ENCODE data around the gene TRIL.

The TRIL gene

DNA sequence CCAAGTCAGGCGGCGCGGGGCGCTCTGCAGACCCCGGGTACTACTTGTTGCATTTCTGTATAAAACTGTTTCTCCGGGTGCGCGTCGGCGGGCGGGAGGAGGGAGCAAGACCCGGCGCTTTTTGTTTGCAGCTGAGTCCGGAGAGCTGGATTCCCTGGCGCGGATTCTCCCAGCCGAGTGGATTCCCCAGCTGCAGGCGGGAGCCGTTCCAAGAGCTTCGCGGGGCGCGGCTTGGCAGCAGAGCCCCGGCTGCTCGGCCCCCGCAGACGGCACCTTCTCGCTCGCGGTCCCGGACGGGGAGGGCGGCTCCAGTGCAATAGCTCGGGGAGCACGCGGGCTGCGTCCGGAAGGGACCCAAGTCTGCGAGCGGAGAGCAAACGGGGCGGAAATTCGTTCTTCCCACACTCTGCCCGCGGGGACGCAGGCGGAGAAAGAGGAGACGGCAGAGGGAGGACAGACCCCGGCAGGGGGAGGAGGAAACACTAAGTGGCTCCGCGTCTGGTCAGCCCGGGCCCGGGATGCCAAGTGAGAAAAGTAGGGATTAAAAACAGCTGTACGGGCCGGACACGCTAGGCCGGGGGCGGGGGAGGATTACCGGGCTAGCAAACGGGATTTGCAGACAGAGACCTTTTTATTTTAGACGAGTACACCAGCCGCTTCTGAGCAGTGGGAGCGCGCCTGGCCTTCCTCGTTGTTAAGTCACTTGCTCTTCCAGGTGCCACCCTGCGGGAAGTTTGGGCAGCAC, at the start of gene TRIL:
Gene TRIL, minus strand, starts transcription at position 96 of the 745 bp plus-strand sequence. CDS start 284 bp downstream, outside the sequence.
- in situ Hi-C loops (cut with MboI; ENCODE audit: low sequenced_read_pairs), result no loop called here

GRCh38 chr7:29007127-29007526, 49.0 kb upstream of the TRIL start:
- in situ Hi-C loops (cut with MboI; ENCODE audit: low sequenced_read_pairs), result no loop called here

DNA sequence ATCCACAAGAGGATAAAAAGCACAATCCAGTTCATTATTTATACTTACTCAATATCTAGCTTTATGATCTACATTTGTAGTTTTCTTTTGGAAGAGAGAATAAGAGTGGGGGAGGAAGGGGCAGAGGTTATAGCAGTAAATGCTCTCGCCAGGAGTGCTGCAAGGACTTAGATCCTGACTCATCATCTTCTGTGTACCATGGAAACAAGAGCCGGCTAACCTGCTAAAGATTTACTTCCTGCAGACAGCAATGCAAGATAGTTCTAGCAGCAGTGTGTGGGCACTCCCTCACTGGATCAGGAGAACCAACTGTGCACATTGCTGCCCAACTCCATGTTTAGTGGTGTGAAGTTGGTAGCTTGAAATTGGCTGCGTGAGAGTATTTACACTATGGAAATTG, 47.7 kb upstream of the TRIL start:
- in situ Hi-C loops (cut with MboI; ENCODE audit: low sequenced_read_pairs), result no loop called here

DNA sequence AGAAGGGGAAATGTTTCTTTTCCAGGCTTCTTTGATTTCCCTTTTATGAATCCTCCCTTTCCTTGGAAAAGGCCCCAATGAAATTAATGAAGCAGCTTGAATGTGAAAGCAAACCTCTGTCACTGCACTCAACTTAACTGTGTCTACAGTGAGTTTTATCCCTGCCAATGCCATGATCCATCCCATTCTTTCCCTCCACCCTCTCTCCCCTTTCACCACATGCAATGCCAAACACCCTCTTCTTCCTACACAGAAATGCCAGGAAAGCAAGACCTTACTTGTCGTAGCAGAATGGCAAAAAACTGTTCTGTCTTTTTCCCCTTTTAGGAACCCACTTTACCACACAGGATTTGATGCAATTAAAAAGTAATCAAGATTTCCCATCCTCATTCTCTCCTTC, 47.3 kb upstream of the TRIL start:
- in situ Hi-C loops (cut with MboI; ENCODE audit: low sequenced_read_pairs), result no loop called here

DNA sequence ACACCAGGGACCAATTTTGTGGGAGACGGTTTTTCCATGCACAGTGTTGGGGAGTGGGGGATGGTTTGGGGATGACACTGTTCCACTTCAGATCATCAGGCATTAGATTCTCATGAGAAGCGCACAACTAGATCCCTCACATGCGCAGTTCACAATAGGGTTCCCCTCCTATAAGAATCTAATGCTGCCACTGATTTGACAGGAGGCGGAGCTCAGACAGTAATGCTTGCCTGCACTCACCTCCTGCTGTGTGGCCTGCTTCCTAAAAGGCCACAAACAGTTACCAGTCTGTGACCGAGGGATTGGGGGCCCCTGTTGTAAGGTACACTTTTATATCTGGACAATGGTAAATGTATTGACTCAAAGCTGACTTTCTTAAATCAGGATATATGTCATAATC, 45.6 kb upstream of the TRIL start:
- in situ Hi-C loops (cut with MboI; ENCODE audit: low sequenced_read_pairs), result no loop called here

DNA sequence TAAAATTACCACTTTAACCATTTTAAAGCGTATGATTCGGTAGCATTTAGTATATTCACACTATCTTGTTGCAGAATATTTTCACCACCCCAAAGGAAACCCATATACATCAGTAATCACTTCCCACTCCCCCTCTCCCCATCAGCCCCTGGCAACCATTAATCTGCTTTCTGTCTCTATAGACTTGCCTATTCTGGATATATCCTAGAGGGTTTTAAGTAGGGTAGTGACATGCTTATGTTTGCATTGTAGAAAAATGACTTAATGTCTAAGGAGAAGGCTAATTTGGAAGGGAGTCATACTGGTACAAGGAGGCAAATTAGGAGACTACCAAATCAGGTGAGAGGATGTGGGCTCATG, 42.6 kb upstream of the TRIL start:
- in situ Hi-C loops (cut with MboI; ENCODE audit: low sequenced_read_pairs), result no loop called here

DNA sequence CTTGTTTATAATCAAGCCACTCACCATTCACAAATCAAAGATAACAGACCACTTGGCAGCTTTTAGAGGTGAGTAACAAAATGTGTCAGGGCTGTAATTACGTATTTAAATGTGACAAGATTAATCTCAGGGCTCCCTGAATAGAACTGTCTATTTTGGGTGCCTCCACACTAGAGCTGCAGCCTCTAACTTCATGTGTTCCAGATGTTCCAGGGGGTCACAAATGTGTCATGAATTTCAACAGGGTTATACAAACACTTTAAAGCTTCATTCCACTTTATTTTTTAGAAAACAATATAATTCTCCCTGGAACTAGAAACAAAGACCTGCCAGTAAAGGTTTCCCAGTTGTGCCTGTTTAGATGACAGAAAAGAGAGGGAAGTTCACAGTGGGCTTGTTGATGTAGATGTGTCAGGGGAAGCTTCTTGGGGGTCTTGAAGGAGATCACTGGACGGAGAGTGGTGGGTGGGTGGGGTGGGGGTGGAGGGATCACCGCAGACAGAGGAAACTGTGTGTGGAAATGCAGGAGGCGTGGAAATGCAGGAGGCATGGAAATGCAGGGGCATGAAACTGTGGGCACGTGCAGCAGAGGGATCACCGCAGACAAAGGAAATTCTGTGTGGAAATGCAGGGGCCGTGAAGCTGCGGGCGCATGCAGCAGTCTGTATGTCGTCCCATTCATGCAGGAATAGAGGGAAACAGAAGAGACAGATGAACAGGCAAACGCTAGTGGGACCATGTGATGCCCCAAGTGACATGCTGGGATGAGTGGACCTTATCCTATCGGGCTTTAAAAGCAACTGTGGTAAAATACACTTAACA, 42.0 kb upstream of the TRIL start:
- in situ Hi-C loops (cut with MboI; ENCODE audit: low sequenced_read_pairs), result no loop called here

GRCh38 chr7:28999427-28999826, 41.3 kb upstream of the TRIL start:
- in situ Hi-C loops (cut with MboI; ENCODE audit: low sequenced_read_pairs), result no loop called here

GRCh38 chr7:28998105-28998504, 40.0 kb upstream of the TRIL start:
- in situ Hi-C loops (cut with MboI; ENCODE audit: low sequenced_read_pairs), result no loop called here

GRCh38 chr7:28996836-28997235, 38.7 kb upstream of the TRIL start:
- in situ Hi-C loops (cut with MboI; ENCODE audit: low sequenced_read_pairs), result no loop called here

GRCh38 chr7:28993371-28993770, 35.2 kb upstream of the TRIL start:
- in situ Hi-C loops (cut with MboI; ENCODE audit: low sequenced_read_pairs), result no loop called here

GRCh38 chr7:28992798-28993197, 34.7 kb upstream of the TRIL start:
- in situ Hi-C loops (cut with MboI; ENCODE audit: low sequenced_read_pairs), result no loop called here

- in situ Hi-C loops (cut with MboI; ENCODE audit: low sequenced_read_pairs), result no loop called here
Observed at GRCh38 chr7:28990200-28990960, 32.2 kb upstream of the TRIL start.

DNA sequence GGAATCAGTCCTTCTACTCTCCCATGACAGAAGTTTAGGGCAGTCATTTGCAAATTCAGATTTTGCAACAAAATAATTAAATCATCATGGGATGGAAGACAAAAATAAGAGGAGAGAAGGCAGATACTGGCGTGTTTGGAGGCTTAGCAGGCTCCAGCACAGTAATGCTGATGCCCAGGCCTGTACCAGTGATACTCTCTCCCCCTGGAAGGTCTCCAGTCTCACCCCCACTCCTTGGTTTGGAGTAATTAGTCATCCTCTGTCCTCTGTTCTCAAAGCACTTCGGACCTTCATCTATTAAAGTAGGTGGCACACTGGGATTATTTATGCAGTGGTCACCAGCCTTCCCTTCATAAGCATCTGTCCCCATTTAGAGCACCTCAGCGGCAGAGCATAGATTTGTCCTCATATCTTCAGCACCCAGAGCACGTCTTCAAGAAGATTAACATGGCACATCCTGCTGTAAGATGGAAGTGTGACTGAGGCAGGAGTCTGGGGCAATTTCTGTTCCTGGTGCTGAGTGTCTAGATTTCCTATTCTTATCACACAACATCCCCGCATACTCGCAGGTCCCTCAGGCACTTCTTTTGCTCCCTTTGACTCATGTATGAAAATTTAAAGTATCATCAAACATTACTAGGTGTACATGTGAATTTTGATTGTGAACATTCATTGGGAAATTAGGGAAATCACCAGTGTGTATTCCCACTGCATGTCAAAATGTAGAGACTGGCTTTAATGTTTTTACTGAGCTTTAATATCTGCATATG, 31.3 kb upstream of the TRIL start:
- in situ Hi-C loops (cut with MboI; ENCODE audit: low sequenced_read_pairs), result no loop called here

DNA sequence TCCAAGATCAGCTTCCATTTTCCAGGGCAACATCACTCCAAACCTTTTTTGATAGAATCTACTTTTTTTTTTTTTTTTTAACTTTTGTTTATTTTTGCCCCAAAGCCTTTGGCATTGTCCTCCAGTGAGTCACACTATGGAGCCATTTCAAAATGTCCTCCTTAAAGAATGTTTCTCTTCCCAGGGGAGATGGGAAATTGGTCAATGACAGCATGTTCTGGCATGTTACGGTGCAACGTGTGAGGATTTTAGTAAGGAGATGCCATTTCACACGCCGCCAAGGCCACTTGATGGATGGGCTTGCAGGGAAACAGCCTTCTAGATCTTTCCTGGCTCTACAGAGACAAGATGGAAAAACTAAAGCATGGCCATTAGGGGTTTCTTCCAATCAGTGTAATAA, 30.7 kb upstream of the TRIL start:
- in situ Hi-C loops (cut with MboI; ENCODE audit: low sequenced_read_pairs), result no loop called here

- in situ Hi-C loops (cut with MboI; ENCODE audit: low sequenced_read_pairs), result no loop called here
Observed at GRCh38 chr7:28988091-28988490, 30.0 kb upstream of the TRIL start.

- in situ Hi-C loops (cut with MboI; ENCODE audit: low sequenced_read_pairs), result no loop called here
Observed at GRCh38 chr7:28986765-28987110, 28.6 kb upstream of the TRIL start.

DNA sequence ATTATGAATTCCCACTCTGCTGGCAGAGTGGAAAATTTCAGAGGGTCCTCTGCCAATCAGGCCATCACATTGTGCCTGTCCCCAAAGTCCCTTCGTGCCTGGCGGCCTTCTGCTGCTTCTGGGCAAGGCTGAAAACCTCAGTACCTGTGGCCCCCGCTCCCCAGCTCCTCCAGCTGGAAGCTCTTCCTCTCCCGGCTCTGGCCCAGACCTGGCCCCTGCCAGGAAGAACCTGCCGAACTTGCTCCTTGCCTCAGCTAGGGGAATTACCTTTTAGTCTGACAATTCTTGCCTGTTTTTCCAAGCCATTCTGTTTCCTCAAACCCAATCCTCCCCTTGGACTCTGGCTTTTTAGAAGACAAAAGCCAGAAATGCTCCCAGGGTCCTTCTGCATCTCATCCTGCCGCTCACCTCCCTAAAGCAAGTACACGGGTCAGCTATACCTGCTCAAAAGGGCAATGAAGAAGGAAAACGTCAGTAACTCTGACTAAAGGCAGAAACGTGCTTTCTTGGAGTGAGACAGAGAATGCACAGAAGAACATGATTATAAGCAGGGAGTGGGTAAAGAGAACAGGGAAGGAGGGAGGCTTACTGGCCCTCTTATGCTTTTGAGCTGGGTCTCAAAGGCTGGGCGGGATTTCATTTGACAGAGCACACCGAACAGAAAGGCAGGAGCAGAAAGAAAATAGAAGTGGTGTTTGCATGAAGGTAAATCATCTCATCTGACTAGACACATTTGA, 28.1 kb upstream of the TRIL start:
- in situ Hi-C loops (cut with MboI; ENCODE audit: low sequenced_read_pairs), result no loop called here

GRCh38 chr7:28984631-28985030, 26.5 kb upstream of the TRIL start:
- in situ Hi-C loops (cut with MboI; ENCODE audit: low sequenced_read_pairs), result no loop called here

- in situ Hi-C loops (cut with MboI; ENCODE audit: low sequenced_read_pairs), result no loop called here
Observed at GRCh38 chr7:28984217-28984616, 26.1 kb upstream of the TRIL start.
